ENCODE data around the gene KIR2DL1. TPM values are rescaled to one million over a fixed set of nuclear protein-coding genes. Genes with fewer than 3 reads are reported as not detected.
"Not testable (repeated sequence)": the region's sequence is repeated elsewhere in the genome, so short reads cannot be mapped to it uniquely, and the experiment has no call there.

Gene KIR2DL1
- total RNA-seq, 1 donor from 2014 or later: not detected

DNA sequence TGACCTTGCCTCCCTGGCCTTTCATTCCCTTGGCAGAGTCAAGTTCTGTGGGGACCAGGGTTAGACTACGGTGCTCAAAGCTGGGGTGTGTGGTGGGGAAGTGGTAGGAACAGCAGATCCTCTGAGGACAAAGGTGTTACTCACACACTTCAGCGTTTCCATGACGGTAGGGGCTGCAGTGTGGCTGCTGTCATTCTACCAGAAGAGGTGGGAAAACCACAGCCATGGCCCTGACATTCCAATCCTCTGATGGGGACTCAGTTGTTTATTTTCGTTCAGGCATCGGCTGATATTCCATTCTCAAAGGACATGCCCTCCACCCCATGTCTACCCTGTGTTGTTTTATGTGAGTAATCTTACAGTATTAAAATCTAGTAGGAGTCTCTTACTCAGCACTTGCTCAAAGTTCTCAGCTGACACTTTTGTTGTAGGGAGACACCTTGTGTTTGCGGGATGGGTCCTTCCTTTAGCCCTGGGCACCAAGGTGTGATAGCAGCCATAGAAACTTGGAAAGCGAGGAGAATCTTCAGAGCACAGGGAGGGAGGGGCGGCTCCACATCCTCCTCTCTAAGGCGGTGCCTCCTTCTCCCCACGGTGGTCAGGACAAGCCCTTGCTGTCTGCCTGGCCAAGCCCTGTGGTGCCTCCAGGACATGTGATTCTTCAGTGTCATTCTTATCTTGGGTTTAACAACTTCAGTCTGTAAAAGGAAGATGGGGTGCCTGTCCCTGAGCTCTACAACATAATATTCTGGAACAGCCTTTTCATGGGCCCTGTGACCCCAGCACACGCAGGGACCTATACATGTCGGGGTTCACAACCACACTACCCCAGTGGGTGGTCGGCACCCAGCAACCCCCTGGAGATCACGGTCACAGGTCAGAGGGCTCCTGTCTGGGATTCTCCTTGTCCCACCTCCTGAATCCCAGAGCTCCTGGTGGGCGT lies 1.7 kb downstream of the KIR2DL1 start:
- not testable (repeated sequence) for DNase-seq (ENCODE audit: low read depth, low spot score)

DNA sequence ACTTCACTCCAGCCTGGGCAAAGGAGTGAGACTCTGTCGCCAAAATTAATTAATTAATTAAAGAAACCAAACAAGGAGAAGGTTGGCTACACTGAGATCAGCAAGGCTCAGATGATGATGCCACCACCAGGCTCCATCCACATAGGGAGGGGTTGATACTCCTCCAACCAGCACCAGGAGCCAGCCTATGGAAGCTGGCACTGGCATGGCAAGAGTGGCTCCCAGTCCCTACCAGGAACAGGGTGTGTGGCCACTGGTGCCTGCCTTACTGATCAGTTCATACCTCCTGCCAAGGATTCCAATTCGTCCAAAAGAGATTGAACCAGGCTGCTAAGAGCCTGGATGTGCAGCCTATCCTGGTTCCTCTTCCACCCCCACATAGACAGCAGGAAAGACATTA lies 3.1 kb downstream of the KIR2DL1 start:
- not testable (repeated sequence) for DNase-seq (ENCODE audit: low read depth, low spot score)

DNA sequence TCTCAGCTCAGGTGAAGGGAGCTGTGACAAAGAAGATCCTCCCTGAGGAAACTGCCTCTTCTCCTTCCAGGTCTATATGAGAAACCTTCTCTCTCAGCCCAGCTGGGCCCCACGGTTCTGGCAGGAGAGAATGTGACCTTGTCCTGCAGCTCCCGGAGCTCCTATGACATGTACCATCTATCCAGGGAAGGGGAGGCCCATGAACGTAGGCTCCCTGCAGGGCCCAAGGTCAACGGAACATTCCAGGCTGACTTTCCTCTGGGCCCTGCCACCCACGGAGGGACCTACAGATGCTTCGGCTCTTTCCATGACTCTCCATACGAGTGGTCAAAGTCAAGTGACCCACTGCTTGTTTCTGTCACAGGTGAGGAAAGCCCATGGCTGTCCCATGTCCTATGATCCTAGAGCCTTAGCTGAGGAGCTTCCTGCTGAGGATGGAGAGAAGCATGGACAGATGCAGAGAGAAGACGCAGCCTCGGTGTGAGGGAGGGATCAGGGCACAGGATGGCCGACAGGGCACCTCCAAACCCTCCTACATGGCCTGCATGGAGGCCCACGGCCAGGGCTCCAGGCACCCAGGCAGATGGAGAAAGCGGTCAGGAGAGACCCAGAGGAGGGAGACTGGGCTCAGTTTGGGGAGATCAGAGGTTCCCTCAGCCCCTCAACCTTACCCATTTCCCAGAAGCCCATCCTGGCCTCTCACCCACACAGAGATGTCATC lies 5.7 kb downstream of the KIR2DL1 start:
- DNase-seq (ENCODE audit: low read depth, low spot score): not testable (repeated sequence)

DNA sequence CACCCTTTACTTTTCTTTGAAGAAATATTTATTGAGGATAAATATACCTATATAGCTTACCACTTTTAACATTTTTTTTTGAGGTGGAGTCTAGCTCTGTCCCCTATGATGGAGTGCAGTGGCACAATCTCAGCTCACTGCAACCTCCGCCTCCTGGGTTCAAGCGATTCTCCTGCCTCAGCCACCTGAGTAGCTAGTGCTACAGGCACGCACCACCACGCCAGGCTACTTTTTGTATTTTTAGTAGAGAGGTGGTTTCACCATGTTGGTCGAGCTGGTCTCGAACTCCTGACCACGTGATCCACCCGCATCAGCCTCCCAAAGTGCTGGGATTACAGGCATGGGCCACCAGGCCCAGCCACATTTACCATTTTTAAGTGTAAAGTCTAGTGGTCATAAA lies 6.2 kb downstream of the KIR2DL1 start:
- not testable (repeated sequence) for DNase-seq (ENCODE audit: low read depth, low spot score)

DNA sequence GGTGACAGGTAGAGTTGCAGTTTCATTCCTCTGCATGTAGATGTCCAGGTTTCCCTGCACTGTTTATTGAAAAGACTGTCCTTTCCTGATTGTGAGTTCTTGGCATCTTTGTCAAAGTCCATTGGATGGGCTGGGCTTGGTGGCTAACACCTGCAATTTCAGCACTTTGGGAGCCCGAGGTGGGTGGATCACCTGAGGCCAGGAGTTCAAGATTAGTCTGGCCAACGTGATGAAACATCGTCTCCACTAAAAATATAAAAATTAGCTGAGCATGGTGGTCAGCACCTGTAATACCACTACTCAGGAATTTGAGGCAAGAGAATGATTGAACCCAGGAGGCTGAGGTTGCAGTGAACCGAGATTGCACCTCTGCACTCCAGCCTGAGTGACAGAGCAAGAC lies 8.3 kb downstream of the KIR2DL1 start:
- not testable (repeated sequence) for DNase-seq (ENCODE audit: low read depth, low spot score)

DNA sequence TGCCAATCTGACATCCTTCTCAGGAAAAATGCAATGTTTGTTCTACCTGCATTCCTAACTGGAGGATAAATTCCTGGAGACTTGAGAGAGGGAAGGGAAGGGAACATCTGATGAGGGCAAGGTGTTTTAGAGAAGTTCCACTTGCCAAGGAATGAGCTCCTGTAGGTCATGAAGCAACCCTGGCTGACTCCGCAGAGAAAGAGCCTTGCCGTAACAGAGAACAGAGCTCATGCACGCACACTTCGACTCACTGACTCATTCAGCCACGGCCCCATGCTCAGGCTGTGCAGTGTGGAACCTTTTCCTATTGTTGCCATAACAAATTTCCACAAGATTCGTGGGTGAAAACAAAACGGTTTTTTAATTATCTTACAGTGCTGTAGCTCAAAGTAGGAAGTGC lies 9.3 kb downstream of the KIR2DL1 start:
- DNase-seq (ENCODE audit: low read depth, low spot score): not testable (repeated sequence)

DNA sequence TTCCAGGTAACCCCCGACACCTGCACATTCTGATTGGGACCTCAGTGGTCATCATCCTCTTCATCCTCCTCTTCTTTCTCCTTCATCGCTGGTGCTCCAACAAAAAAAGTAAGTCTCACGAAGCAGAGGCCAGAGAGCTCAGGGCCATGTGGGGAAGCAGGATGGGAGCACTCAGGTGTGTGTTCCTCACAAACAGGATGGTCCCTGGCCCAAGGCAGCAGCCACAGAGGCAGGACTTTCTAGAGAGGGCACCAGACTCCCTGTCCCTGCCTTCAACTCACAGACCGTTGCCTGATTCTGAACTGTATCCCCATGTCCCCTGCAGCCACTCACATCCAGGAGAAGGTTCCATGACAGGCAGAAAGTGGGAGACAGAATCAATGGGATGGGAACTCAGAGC lies 13.3 kb downstream of the KIR2DL1 start:
- not testable (repeated sequence) for DNase-seq (ENCODE audit: low read depth, low spot score)

DNA sequence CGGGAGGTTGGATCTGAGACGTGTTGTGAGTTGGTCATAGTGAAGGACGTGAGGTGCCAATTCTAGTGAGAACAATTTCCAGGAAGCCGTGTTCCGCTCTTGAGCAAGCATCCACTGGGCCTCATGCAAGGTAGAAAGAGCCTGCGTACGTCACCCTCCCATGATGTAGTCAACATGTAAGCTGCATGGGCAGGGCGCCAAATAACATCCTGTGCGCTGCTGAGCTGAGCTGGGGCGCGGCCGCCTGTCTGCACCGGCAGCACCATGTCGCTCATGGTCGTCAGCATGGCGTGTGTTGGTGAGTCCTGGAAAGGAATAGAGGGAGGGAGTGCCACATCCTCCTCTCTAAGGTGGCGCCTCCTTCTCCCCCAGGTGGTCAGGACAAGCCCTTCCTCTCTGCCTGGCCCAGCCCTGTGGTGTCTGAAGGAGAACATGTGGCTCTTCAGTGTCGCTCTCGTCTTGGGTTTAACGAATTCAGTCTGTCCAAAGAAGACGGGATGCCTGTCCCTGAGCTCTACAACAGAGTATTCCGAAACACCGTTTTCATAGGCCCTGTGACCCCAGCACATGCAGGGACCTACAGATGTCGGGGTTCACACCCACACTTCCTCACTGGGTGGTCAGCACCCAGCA lies 16.6 kb downstream of the KIR2DL1 start:
- DNase-seq (ENCODE audit: low read depth, low spot score): not testable (repeated sequence)

DNA sequence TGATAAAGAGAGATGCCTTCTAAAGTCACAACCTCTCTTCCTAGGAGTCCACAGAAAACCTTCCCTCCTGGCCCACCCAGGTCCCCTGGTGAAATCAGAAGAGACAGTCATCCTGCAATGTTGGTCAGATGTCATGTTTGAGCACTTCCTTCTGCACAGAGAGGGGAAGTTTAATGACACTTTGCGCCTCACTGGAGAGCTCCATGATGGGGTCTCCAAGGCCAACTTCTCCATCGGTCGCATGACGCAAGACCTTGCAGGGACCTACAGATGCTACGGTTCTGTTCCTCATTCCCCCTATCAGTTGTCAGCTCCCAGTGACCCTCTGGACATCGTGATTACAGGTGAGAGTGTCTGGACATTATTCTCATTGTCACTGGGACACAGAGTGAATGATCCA lies 18.6 kb downstream of the KIR2DL1 start:
- not testable (repeated sequence) for DNase-seq (ENCODE audit: low read depth, low spot score)

DNA sequence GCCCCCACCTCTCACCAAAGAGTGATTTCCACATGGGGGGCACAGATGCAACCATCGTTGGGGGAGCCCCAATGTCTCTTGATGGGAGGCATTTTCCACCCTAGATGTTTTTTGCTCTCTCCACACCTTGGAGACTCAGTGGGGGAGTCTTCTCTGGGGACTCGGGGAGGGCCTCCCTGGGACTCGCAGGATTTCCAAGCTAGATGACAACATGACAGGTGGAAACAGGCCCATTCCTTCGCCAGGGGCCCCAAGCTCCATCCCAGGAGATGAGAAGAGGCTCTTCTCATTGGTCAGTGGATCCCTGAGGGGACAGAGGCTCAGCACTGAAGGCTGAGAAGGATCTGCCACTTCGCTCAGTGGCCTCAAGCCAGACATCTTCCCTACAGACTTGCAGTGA lies 21.1 kb downstream of the KIR2DL1 start:
- DNase-seq (ENCODE audit: low read depth, low spot score): no peak

DNA sequence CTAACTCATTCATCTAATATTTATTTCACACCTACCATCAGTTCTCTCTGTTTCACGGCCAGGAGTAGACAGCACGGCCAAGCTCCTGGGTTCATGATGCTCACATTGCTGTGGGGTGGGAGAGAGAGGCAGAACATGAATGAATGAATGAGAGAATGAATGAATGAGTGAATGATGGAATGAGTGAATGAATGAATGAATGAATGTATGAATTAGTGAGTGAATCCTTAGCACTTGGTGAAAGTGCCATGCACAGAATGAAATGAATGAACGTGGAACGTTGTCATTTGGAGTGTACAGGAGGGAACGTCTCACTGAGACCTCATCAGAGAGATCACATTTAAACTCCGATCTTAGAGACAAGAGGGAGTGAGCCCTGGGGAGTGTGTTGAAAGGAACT lies 21.9 kb downstream of the KIR2DL1 start:
- no peak for DNase-seq (ENCODE audit: low read depth, low spot score)

DNA sequence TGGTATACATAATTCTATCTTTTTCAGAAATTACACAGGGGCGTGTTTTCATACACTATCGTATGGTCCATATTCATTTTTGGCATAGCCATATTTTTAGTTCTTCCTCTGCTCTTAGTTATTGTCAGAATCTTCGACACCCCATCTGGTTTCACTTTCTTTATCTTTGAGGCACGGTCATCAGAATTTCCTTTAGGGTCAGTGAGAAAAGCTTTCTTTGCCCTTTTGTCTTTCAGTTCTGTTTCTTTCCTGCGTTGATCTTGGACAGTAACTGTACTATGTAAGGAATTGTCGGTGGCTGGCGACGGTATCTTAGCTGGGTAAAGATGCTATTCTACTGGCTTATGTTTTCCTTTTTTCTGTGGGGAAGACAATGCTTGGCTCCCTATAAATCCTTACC lies 23.2 kb downstream of the KIR2DL1 start:
- DNase-seq (ENCODE audit: low read depth, low spot score): no peak

DNA sequence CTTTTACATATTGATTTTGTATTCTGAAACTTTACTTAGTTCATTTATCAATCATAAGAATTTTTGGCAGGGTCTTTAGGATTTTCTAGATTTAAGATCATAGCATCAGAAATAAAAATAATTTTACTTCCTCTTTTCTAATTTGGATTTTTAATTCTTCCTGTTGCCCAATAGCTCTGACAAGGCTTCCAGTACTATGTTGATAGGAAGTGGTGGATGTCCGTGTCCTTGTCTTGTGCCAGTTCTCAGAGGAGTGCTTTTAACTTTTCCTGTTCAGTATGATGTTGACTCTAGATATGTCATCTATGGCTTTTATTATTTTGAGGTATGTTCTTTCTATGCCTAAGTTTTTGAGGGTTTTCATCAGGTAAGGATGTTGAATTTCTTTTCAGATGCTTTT lies 26.2 kb downstream of the KIR2DL1 start:
- no peak for DNase-seq (ENCODE audit: low read depth, low spot score)

DNA sequence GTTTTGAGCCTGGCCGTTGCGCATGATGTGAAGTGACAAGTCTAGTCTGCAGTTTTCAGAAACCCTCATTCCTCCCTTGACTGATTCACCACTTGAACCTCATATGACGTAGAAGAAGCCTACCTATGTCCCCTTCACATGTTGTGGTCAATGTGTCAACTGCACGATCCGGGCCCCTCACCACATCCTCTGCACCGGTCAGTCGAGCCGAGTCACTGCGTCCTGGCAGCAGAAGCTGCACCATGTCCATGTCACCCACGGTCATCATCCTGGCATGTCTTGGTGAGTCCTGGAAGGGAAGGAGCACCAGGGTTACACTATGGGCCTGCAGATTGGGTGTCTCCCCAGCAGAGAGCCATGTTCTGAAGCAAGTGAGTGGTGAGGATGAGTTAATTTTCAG lies 33.8 kb downstream of the KIR2DL1 start, which contains the start of gene KIR2DL4:
TSS of gene KIR2DL4 (plus strand) at position 201 of the 400 bp plus-strand sequence. CDS start at position 243, 42 bp downstream.
- DNase-seq (ENCODE audit: low read depth, low spot score): no peak

DNA sequence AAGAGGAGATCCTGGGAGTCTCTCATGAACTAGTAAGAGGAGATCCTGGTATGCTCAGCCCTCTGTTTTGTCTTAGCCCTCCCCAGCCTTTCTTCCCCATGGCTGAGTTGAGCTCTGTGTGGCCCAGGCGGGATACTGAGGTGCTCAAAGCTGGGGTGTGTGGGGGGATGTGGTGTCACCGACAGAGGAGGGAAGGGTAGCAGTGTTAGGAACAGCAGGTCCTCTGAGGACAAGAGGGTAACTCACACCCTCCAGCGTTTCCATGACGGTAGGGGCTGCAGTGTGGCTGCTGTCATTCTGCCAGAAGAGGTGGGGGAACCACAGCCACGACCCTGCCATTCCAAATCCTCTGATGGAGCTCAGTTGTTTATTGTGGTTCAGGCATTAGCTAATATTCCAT lies 34.5 kb downstream of the KIR2DL1 start:
- no peak for DNase-seq (ENCODE audit: low read depth, low spot score)

DNA sequence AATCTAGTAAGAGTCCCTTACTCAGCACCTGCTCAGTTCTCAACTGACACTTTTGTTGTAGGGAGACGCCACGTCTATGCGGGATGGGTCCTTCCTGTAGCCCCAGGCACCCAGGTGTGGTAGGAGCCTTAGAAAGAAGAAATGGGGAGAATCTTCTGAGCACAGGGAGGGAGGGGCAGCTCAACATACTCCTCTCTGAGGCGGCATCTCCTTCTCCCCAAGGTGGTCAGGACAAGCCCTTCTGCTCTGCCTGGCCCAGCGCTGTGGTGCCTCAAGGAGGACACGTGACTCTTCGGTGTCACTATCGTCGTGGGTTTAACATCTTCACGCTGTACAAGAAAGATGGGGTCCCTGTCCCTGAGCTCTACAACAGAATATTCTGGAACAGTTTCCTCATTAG lies 35.0 kb downstream of the KIR2DL1 start:
- no peak for DNase-seq (ENCODE audit: low read depth, low spot score)

DNA sequence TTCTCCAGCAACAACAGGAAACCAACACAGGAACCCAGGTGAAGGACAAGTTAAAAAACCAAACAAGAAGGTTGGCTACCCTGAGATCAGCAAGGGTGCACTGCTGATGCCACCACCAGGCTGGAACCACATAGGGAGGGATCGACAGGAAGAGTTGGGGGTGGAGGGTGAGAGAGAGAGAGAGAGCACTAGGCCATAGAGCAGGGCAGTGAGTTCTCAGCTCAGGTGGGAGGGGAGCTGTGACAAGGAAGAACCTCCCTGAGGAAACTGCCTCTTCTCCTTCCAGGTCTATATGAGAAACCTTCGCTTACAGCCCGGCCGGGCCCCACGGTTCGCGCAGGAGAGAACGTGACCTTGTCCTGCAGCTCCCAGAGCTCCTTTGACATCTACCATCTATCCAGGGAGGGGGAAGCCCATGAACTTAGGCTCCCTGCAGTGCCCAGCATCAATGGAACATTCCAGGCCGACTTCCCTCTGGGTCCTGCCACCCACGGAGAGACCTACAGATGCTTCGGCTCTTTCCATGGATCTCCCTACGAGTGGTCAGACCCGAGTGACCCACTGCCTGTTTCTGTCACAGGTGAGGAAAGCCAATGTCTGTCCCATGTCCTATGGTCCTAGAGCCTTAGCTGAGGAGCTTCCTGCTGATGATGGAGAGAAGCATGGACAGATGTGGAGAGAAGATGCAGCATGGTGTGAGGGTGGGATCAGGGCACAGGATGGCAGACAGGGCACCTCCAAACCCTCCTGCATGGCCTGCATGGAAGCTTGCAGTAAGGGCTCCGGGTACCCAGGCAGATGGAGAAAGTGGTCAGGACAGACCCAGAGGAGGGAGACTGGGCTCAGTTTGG lies 36.3 kb downstream of the KIR2DL1 start:
- no peak for DNase-seq (ENCODE audit: low read depth, low spot score)

DNA sequence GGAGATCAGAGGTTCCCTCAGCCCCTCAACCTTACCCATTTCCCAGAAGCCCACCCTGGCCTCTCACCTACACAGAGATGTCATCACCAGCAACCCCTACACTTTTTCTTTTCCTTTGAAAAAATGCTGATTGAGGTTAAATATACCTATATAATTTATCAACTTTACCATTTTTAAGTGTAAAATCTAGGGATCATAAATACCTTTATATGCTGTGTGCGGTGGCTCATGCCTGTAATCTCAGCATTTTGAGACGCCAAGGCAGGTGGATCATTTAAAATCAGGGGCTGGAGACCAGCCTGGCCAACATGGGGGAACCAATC lies 36.9 kb downstream of the KIR2DL1 start:
- DNase-seq (ENCODE audit: low read depth, low spot score): no peak

DNA sequence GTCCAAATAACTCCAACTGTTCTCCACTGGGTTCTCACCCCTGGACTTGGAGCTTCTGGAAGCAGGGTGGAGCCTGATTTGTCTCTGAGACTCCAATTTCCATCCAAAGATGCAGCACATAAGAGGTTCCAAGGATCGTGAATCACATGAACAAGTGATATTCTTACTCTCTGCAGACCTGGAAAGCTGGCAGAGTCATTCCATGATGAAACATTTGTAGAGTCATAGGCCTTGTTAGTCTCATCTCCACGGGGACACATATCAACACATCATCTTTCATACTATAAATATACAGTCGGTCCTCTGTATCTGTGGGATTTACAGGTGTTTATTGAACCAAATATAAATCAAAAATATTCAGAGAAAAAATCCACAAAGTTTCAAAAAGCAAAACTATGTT lies 45.0 kb downstream of the KIR2DL1 start:
- not testable (repeated sequence) for DNase-seq (ENCODE audit: low read depth, low spot score)

DNA sequence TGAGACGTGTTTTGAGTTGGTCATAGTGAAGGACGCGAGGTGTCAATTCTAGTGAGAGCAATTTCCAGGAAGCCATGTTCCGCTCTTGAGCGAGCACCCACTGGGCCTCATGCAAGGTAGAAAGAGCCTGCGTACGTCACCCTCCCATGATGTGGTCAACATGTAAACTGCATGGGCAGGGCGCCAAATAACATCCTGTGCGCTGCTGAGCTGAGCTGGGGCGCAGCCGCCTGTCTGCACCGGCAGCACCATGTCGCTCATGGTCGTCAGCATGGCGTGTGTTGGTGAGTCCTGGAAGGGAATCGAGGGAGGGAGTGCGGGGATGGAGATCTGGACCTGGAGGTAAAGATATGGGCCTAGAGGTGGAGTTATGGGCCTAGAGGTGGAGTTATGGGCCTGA lies 46.7 kb downstream of the KIR2DL1 start, which contains the start of gene KIR3DL1:
TSS of gene KIR3DL1 (plus strand) at position 218 of the 400 bp plus-strand sequence.
- DNase-seq (ENCODE audit: low read depth, low spot score): not testable (repeated sequence)
